GM23338 (cell line): Measurements from ENCODE around the gene PCP4L1. TPM values are rescaled to one million over a fixed set of nuclear protein-coding genes. Genes with fewer than 3 reads are reported as not detected.

Experiments used
- ATAC-seq: fragments of 200-7000 bp; cut with Tn5 transposase; 3 replicates; pipeline ENCODE4 v1.9.1; 2020
- DNase-seq: peaks from one replicate; pipeline ENCODE4 v3.0.0-alpha.2; 2015; ENCODE audit warnings: low spot score
- H2AFZ ChIP-seq: fragments of 200-600 bp; sonication (generic); 2 replicates; pipeline ENCODE4 v1.8.0; 2016; ENCODE audit warnings: antibody characterized with exemption, mild to moderate bottlenecking, moderate library complexity
- H3F3A ChIP-seq: fragments of 200-600 bp; sonication (generic); replicated peaks from 2 replicates; pipeline ENCODE4 v1.8.0; 2017; ENCODE audit warnings: antibody characterized with exemption, mixed run types, low read depth
- H3K27ac ChIP-seq: fragments of 200-600 bp; sonication (generic); 2 replicates; pipeline ENCODE4 v1.6.1; 2016; ENCODE audit warnings: low read depth
- H3K27me3 ChIP-seq: fragments of 200-600 bp; sonication (generic); 2 replicates; pipeline ENCODE4 v1.8.0; 2016; ENCODE audit warnings: mild to moderate bottlenecking, mixed run types, moderate library complexity; ENCODE audit not compliant: insufficient read depth
- H3K36me3 ChIP-seq: fragments of 200-600 bp; sonication (generic); 2 replicates; pipeline ENCODE4 v1.8.0; 2016; ENCODE audit warnings: mild to moderate bottlenecking; ENCODE audit not compliant: insufficient read depth
- H3K4me1 ChIP-seq: fragments of 200-600 bp; sonication (generic); 2 replicates; pipeline ENCODE4 v1.8.0; 2016; ENCODE audit warnings: mild to moderate bottlenecking, moderate library complexity; ENCODE audit not compliant: insufficient read depth
- H3K4me2 ChIP-seq: fragments of 200-600 bp; sonication (generic); 2 replicates; pipeline ENCODE4 v1.7.1; 2017; ENCODE audit warnings: mixed run types
- H3K4me3 ChIP-seq: fragments of 200-600 bp; sonication (generic); 2 replicates; pipeline ENCODE4 v1.6.1; 2016; ENCODE audit warnings: mixed run types
- H3K79me2 ChIP-seq: fragments of 200-600 bp; sonication (generic); replicated peaks from 2 replicates; pipeline ENCODE4 v1.8.0; 2017; ENCODE audit warnings: mild to moderate bottlenecking; ENCODE audit not compliant: insufficient read depth
- H3K9me2 ChIP-seq: fragments of 200-600 bp; sonication (generic); 2 replicates; pipeline ENCODE4 v1.8.0; 2017; ENCODE audit not compliant: insufficient read depth
- H4K20me1 ChIP-seq: fragments of 200-600 bp; sonication (generic); replicated peaks from 2 replicates; pipeline ENCODE4 v1.8.0; 2017; ENCODE audit warnings: mild to moderate bottlenecking; ENCODE audit not compliant: insufficient read depth
- H3K27ac Mint-ChIP-seq: 2 replicates; pipeline ENCODE4 v1.8.0; 2020; ENCODE audit warnings: inconsistent platforms, mild to moderate bottlenecking, moderate library complexity, mixed read lengths
- H3K27me3 Mint-ChIP-seq: 3 replicates; pipeline ENCODE4 v1.8.0; 2022; ENCODE audit warnings: low read depth, mild to moderate bottlenecking, moderate library complexity, mixed read lengths, inconsistent platforms; ENCODE audit not compliant: insufficient read depth, poor library complexity
- H3K36me3 Mint-ChIP-seq: 3 replicates; pipeline ENCODE4 v1.8.0; 2021; ENCODE audit warnings: low read depth, mild to moderate bottlenecking, inconsistent platforms, moderate library complexity, mixed read lengths
- H3K4me1 Mint-ChIP-seq: 3 replicates; pipeline ENCODE4 v1.8.0; 2020; ENCODE audit warnings: mild to moderate bottlenecking, inconsistent platforms, mixed read lengths
- H3K4me3 Mint-ChIP-seq: 3 replicates; pipeline ENCODE4 v1.8.0; 2021; ENCODE audit warnings: moderate library complexity, mild to moderate bottlenecking, inconsistent platforms, mixed read lengths
- H3K9me3 Mint-ChIP-seq: 3 replicates; pipeline ENCODE4 v1.8.0; 2020; ENCODE audit warnings: moderate library complexity, mild to moderate bottlenecking, inconsistent platforms, mixed read lengths
- CREB1 ChIP-seq: fragments of 250-450 bp; sonication (Bioruptor Pico); IDR thresholded peaks from 2 replicates; pipeline ENCODE4 v1.5.0; 2020; ENCODE audit warnings: low read depth, mild to moderate bottlenecking, moderate library complexity
- ETS1 ChIP-seq: IDR thresholded peaks from 2 replicates; pipeline ENCODE4 v1.6.1; 2016; ENCODE audit warnings: antibody characterized with exemption
- EZH2 ChIP-seq: fragments of 200-600 bp; sonication (generic); IDR thresholded peaks from one replicate; pipeline ENCODE4 v1.8.0; 2017; ENCODE audit warnings: antibody characterized with exemption, mild to moderate bottlenecking, low read depth; ENCODE audit not compliant: unreplicated experiment
- EZH2phosphoT487 ChIP-seq: fragments of 200-600 bp; sonication (generic); IDR thresholded peaks from one replicate; pipeline ENCODE4 v1.8.1; 2018; ENCODE audit warnings: antibody characterized with exemption; ENCODE audit not compliant: unreplicated experiment
- JUNB ChIP-seq: IDR thresholded peaks from one replicate; pipeline ENCODE4 v1.6.1; 2016; ENCODE audit warnings: antibody characterized with exemption; ENCODE audit not compliant: unreplicated experiment
- NANOG ChIP-seq: IDR thresholded peaks from 2 replicates; pipeline ENCODE4 v1.6.1; 2016; ENCODE audit warnings: antibody characterized with exemption, borderline replicate concordance
- POLR2AphosphoS5 ChIP-seq: IDR thresholded peaks from 2 replicates; pipeline ENCODE4 v1.6.1; 2016; ENCODE audit warnings: antibody characterized with exemption, low read depth
- STAT1 ChIP-seq: IDR thresholded peaks from one replicate; pipeline ENCODE4 v1.6.1; 2016; ENCODE audit warnings: antibody characterized with exemption; ENCODE audit not compliant: unreplicated experiment
- ZNF114 ChIP-seq: fragments of 250-450 bp; sonication (Bioruptor Pico); IDR thresholded peaks from 2 replicates; pipeline ENCODE4 v1.5.0; 2020; ENCODE audit warnings: mild to moderate bottlenecking, moderate library complexity
- ZNF331 ChIP-seq: fragments of 250-450 bp; sonication (Bioruptor Pico); IDR thresholded peaks from 2 replicates; pipeline ENCODE4 v1.5.0; 2020; ENCODE audit warnings: low read depth, mild to moderate bottlenecking, moderate library complexity
- polyA plus RNA-seq: library from polyadenylated mRNA; unstranded; fragments of >200 nt; fragmentation: Nextera tagmentation; extraction: Ambion mirVana; gene quantifications from 2 replicates; pipeline ENCODE4 v1.2.1, GENCODE V29; 2016
- total RNA-seq: library from RNA; depleted of rRNA; stranded (reverse); fragments of >200 nt; shearing (Covaris generic); gene quantifications from 2 replicates; pipeline ENCODE4 v1.2.3, GENCODE V29; 2014
- TF ChIP-seq, protein P1 (sequence below), 2 experiments: fragments of 200-600 bp in 1 of 2; sonication (generic) in 1 of 2; conservative IDR thresholded peaks; 2 replicates each; pipeline versions ENCODE4 v1.5.1 to v1.6.1; 2016 to 2017; ENCODE audit warnings: antibody characterized with exemption in 2 of 2, low read depth in 2 of 2, mild to moderate bottlenecking in 2 of 2, moderate library complexity in 1 of 2
- TF ChIP-seq, protein P2 (sequence below): IDR thresholded peaks from one replicate; pipeline ENCODE4 v1.6.1; 2018; ENCODE audit warnings: antibody characterized with exemption; ENCODE audit not compliant: unreplicated experiment

PCP4L1 gene
- total and polyA plus RNA-seq, 2 experiments from 2014 or later: 1.4 to 1.7 TPM

DNA sequence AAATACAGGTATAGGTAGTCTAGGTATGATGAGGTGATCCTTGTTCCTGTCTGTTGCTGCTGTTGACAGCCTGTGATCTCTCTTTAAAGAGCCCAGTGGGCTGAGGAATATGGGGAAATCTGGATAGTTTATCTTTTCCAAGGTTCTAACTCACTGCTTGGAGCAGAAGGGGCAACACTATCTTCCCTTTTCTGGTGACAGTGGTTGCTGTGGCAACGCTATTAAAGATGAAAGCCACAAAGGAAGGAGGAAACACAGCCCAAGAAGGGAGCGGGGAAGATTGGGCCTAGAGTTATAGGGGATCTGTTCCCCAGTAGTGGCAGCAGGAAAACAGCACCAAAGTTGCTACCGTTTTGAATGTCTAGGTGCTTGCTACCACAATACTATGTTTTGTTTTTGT is 8.8 kb downstream of the PCP4L1 start (continued):
- TF ChIP-seq ETS1 (no peak), EZH2phosphoT487 (no peak), CREB1 (CRISPR knock-in tag) (no peak)
- TF ChIP-seq, protein P1, sequence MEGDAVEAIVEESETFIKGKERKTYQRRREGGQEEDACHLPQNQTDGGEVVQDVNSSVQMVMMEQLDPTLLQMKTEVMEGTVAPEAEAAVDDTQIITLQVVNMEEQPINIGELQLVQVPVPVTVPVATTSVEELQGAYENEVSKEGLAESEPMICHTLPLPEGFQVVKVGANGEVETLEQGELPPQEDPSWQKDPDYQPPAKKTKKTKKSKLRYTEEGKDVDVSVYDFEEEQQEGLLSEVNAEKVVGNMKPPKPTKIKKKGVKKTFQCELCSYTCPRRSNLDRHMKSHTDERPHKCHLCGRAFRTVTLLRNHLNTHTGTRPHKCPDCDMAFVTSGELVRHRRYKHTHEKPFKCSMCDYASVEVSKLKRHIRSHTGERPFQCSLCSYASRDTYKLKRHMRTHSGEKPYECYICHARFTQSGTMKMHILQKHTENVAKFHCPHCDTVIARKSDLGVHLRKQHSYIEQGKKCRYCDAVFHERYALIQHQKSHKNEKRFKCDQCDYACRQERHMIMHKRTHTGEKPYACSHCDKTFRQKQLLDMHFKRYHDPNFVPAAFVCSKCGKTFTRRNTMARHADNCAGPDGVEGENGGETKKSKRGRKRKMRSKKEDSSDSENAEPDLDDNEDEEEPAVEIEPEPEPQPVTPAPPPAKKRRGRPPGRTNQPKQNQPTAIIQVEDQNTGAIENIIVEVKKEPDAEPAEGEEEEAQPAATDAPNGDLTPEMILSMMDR (conservative IDR thresholded peaks at IDR 0.05; ENCODE audit: low read depth in 2 of 2): no peak

DNA sequence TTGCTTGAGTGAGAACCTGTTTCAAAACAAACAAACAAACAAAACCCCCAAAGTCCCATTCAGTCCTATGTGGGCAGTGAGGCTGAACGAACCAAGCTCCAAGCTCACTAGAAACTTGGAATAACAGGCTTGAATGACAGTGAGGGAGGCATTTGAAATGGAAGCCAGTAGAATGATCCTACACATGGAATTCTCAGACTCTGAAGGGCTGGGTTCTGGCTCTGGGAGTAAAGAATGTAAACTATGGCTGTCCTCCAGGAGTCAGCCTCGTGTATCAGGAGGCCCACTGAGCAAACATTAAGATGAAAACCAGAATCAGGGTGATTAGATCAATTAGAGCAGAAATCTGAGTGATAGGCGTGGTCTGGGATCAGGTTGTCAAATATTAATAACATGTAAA is 14.9 kb downstream of the PCP4L1 start:
- H3K36me3 ChIP-seq: no peaks in the 10 kb centered on the region
- H3K27me3 Mint-ChIP-seq: peaks cover 7% of the 10 kb centered on the region
- no peak for ATAC-seq
- TF ChIP-seq ZNF114: no peak
- no peak for TF ChIP-seq CREB1 (CRISPR knock-in tag)
- no peak for TF ChIP-seq EZH2
- TF ChIP-seq, protein P2, sequence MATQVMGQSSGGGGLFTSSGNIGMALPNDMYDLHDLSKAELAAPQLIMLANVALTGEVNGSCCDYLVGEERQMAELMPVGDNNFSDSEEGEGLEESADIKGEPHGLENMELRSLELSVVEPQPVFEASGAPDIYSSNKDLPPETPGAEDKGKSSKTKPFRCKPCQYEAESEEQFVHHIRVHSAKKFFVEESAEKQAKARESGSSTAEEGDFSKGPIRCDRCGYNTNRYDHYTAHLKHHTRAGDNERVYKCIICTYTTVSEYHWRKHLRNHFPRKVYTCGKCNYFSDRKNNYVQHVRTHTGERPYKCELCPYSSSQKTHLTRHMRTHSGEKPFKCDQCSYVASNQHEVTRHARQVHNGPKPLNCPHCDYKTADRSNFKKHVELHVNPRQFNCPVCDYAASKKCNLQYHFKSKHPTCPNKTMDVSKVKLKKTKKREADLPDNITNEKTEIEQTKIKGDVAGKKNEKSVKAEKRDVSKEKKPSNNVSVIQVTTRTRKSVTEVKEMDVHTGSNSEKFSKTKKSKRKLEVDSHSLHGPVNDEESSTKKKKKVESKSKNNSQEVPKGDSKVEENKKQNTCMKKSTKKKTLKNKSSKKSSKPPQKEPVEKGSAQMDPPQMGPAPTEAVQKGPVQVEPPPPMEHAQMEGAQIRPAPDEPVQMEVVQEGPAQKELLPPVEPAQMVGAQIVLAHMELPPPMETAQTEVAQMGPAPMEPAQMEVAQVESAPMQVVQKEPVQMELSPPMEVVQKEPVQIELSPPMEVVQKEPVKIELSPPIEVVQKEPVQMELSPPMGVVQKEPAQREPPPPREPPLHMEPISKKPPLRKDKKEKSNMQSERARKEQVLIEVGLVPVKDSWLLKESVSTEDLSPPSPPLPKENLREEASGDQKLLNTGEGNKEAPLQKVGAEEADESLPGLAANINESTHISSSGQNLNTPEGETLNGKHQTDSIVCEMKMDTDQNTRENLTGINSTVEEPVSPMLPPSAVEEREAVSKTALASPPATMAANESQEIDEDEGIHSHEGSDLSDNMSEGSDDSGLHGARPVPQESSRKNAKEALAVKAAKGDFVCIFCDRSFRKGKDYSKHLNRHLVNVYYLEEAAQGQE: no peak
- TF ChIP-seq ZNF331 (CRISPR knock-in tag): no peak
- TF ChIP-seq EZH2phosphoT487: no peak
- no peak for TF ChIP-seq POLR2AphosphoS5
- no peak for TF ChIP-seq JUNB
- no peak for TF ChIP-seq ETS1
- TF ChIP-seq, protein P1 (conservative IDR thresholded peaks at IDR 0.05; ENCODE audit: low read depth in 2 of 2): no peak
- no peak for TF ChIP-seq NANOG
- no peak for TF ChIP-seq STAT1

More for the DNA sequence above, 14.9 kb downstream of the PCP4L1 start:
- Histone ChIP-seq H3K4me3 (no peak overlapping the region), H3K79me2 (no peaks in the 10 kb centered on the region), H2AFZ (no peak overlapping the region), H3K4me2 (no peak overlapping the region), H3K27ac (no peak overlapping the region), H3F3A (no peaks in the 10 kb centered on the region), H3K27me3 (no peaks in the 10 kb centered on the region), H4K20me1 (no peaks in the 10 kb centered on the region), H3K9me2 (no peaks in the 10 kb centered on the region), H3K4me1 (no peaks in the 10 kb centered on the region)
- Mint-ChIP-seq H3K4me3 (no peak overlapping the region), H3K9me3 (no peaks in the 10 kb centered on the region), H3K27ac (no peak overlapping the region), H3K36me3 (no peaks in the 10 kb centered on the region), H3K4me1 (no peaks in the 10 kb centered on the region)
- DNase-seq: no peak
